DOHH2 (cell line): ENCODE results near the gene TMEM203.

Experiments used
- CTCF ChIP-seq: fragments of 200-600 bp; sonication (generic); IDR thresholded peaks from one replicate; pipeline ENCODE4 v1.5.1; 2014; ENCODE audit warnings: antibody characterized with exemption, mild to moderate bottlenecking, low read depth, low read length; ENCODE audit not compliant: poor library complexity, severe bottlenecking
- EZH2phosphoT487 ChIP-seq: fragments of 200-600 bp; sonication (generic); IDR thresholded peaks from 2 replicates; pipeline ENCODE4 v1.6.1; 2017; ENCODE audit warnings: borderline replicate concordance, mild to moderate bottlenecking, antibody characterized with exemption, low read length, moderate library complexity, mixed read lengths

GRCh38 chr9:137200311-137201204 lies 4.9 kb downstream of the TMEM203 start, which contains the start of gene TPRN:
- TF ChIP-seq CTCF (no peak), EZH2phosphoT487 (no peak)
